ELF-1 (cell line): ENCODE data around the gene BDH1.
A peak's percentile ranks its signal among the peaks of the same experiment; 100 is the strongest.
"Not testable (repeated sequence)": the region's sequence is repeated elsewhere in the genome, so short reads cannot be mapped to it uniquely, and the experiment has no call there.

Experiments
- DNase-seq: peaks from one replicate; pipeline ENCODE4 v3.0.0-alpha.2; 2016; ENCODE audit warnings: low read depth, low spot score

The BDH1 gene

GRCh38 chr3:197578376-197578775 lies 22.6 kb upstream of the BDH1 start:
- no peak for DNase-seq

- no peak for DNase-seq
Observed at GRCh38 chr3:197577366-197578074, 21.8 kb upstream of the BDH1 start.

GRCh38 chr3:197576838-197577237 lies 21.1 kb upstream of the BDH1 start:
- no peak for DNase-seq

- no peak for DNase-seq
Observed at GRCh38 chr3:197575362-197575761, 19.6 kb upstream of the BDH1 start.

GRCh38 chr3:197574396-197574991 lies 18.7 kb upstream of the BDH1 start:
- not testable (repeated sequence) for DNase-seq

GRCh38 chr3:197573048-197573767 lies 17.4 kb upstream of the BDH1 start:
- DNase-seq, result no peak

GRCh38 chr3:197571880-197572172 lies 16.1 kb upstream of the BDH1 start:
- DNase-seq, result not testable (repeated sequence)

GRCh38 chr3:197571074-197571879 lies 15.5 kb upstream of the BDH1 start:
- not testable (repeated sequence) for DNase-seq

GRCh38 chr3:197569433-197569832 lies 13.7 kb upstream of the BDH1 start:
- DNase-seq, result not testable (repeated sequence)

- DNase-seq, result no peak
Observed at GRCh38 chr3:197567904-197568681, 12.3 kb upstream of the BDH1 start.

GRCh38 chr3:197566155-197566554 lies 10.4 kb upstream of the BDH1 start:
- DNase-seq, result not testable (repeated sequence)

- no peak for DNase-seq
Observed at GRCh38 chr3:197564097-197564843, 8.5 kb upstream of the BDH1 start.

GRCh38 chr3:197562398-197563251 lies 6.9 kb upstream of the BDH1 start:
- no peak for DNase-seq

GRCh38 chr3:197561926-197562325 lies 6.2 kb upstream of the BDH1 start:
- DNase-seq, result no peak

GRCh38 chr3:197559651-197560050 lies 3.9 kb upstream of the BDH1 start:
- no peak for DNase-seq

- DNase-seq, result peak; percentile 98
Observed at GRCh38 chr3:197554562-197555280, 1.0 kb downstream of the BDH1 start.

GRCh38 chr3:197554196-197554561 lies 1.6 kb downstream of the BDH1 start:
- DNase-seq, result no peak

- no peak for DNase-seq
Observed at GRCh38 chr3:197552198-197552597, 3.6 kb downstream of the BDH1 start.

- peak; percentile 39 for DNase-seq
Observed at GRCh38 chr3:197550489-197550888, 5.3 kb downstream of the BDH1 start.
